Measurements from ENCODE around the gene SYT7. TPM values are rescaled to one million over a fixed set of nuclear protein-coding genes. Genes with fewer than 3 reads are reported as not detected.

The SYT7 gene
- total RNA-seq, 6 experiments from 2014 or later, result 13.1 to 70.8 (median 31.6) TPM

GRCh38 chr11:61592176-61592575 is 11.3 kb upstream of the SYT7 start:
- 84% methylated on average over 5 of the region's 7 CpGs for WGBS (ENCODE audit: insufficient coverage, low coverage, low lambda C conversion rate, missing lambda C conversion rate)
- intact Hi-C loops (cut with DNase I), result no loop called here
- TF ChIP-seq CTCF (IDR thresholded peaks at IDR 0.05) (no peak), POLR2A (IDR thresholded peaks at IDR 0.05) (no peak)
- Histone ChIP-seq H3K4me1 (peaks cover 0 to 9% (median 0%) of the 10 kb centered on the region in 4 donors), H3K27me3 (peaks cover 0 to 4% of the 10 kb centered on the region in 2 donors), H3K4me3 (no peak overlapping the region), H3K27ac (no peak overlapping the region), H3K9me3 (no peaks in the 10 kb centered on the region), H3K36me3 (no peaks in the 10 kb centered on the region)
- no peak for DNase-seq
- no peak for ATAC-seq

GRCh38 chr11:61589961-61590360 is 9.1 kb upstream of the SYT7 start:
- Histone ChIP-seq H3K4me3 (no peak overlapping the region), H3K27me3 (peaks cover 0 to 5% of the 10 kb centered on the region in 2 donors), H3K4me1 (peaks cover 0 to 9% (median 0%) of the 10 kb centered on the region in 4 donors), H3K27ac (no peak overlapping the region), H3K9me3 (no peaks in the 10 kb centered on the region), H3K36me3 (no peaks in the 10 kb centered on the region)
- intact Hi-C loops (cut with DNase I), result no loop called here
- TF ChIP-seq CTCF (IDR thresholded peaks at IDR 0.05), result no peak
- TF ChIP-seq POLR2A (IDR thresholded peaks at IDR 0.05), result no peak
- WGBS (ENCODE audit: insufficient coverage, low coverage, low lambda C conversion rate, missing lambda C conversion rate), result 60% methylated on average over 5 of the region's 5 CpGs
- peak in 1 of 4 donors; percentile 35 for ATAC-seq
- no peak for DNase-seq

- DNase-seq (no peak), ATAC-seq (no peak)
- H3K9me3 ChIP-seq, result no peaks in the 10 kb centered on the region
- intact Hi-C loops (cut with DNase I), result no loop called here
- H3K27me3 ChIP-seq, result peaks cover 0 to 5% of the 10 kb centered on the region in 2 donors
- no peak overlapping the region for H3K4me3 ChIP-seq
- WGBS (ENCODE audit: insufficient coverage, low coverage, low lambda C conversion rate, missing lambda C conversion rate), result 50% methylated on average over 10 of the region's 10 CpGs
- no peak overlapping the region for H3K27ac ChIP-seq
- peaks cover 0 to 9% (median 0%) of the 10 kb centered on the region in 4 donors for H3K4me1 ChIP-seq
- H3K36me3 ChIP-seq, result no peaks in the 10 kb centered on the region
- TF ChIP-seq CTCF (IDR thresholded peaks at IDR 0.05), result no peak
- TF ChIP-seq POLR2A (IDR thresholded peaks at IDR 0.05), result no peak
These were observed 7.9 kb upstream of the SYT7 start for GRCh38 chr11:61588728-61589191.

GRCh38 chr11:61587951-61588727 is 7.3 kb upstream of the SYT7 start:
- peak overlapping the region; percentile 24 to 36 (median 25) for H3K4me3 ChIP-seq
- H3K9me3 ChIP-seq, result no peaks in the 10 kb centered on the region
- H3K36me3 ChIP-seq, result no peaks in the 10 kb centered on the region
- DNase-seq, result peak in 2 of 3 donors; percentile 54 to 60
- H3K4me1 ChIP-seq, result peaks cover 0 to 9% (median 0%) of the 10 kb centered on the region in 4 donors
- TF ChIP-seq POLR2A (IDR thresholded peaks at IDR 0.05) (no peak), CTCF (IDR thresholded peaks at IDR 0.05) (no peak)
- peaks cover 0 to 5% of the 10 kb centered on the region in 2 donors for H3K27me3 ChIP-seq
- peak; percentile 46 to 67 (median 56) for ATAC-seq
- intact Hi-C loops (cut with DNase I), result no loop called here
- WGBS (ENCODE audit: insufficient coverage, low coverage, low lambda C conversion rate, missing lambda C conversion rate), result 11% methylated on average over 6 of the region's 30 CpGs
- no peak overlapping the region for H3K27ac ChIP-seq
